GM21529 (cell line): Measurements from ENCODE around the gene CHD6.
A peak's percentile ranks its signal among the peaks of the same experiment; 100 is the strongest.

ENCODE experiments used
- ATAC-seq: cut with Tn5 transposase; IDR thresholded peaks from one replicate; pipeline ENCODE4 v1.9.1; 2021; ENCODE audit not compliant: unreplicated experiment

The CHD6 gene

GRCh38 chr20:41621971-41622370 is 3.8 kb upstream of the CHD6 start:
- ATAC-seq, result no peak

- no peak for ATAC-seq
Observed at GRCh38 chr20:41621421-41621820, 3.2 kb upstream of the CHD6 start.

- ATAC-seq, result no peak
Observed at GRCh38 chr20:41619360-41620100, 1.4 kb upstream of the CHD6 start.

GRCh38 chr20:41618807-41619311 is 682 bp upstream of the CHD6 start:
- no peak for ATAC-seq

- ATAC-seq, result peak; percentile 18
Observed at GRCh38 chr20:41617059-41617901, 897 bp downstream of the CHD6 start.

- no peak for ATAC-seq
Observed at GRCh38 chr20:41616228-41616627, 1.9 kb downstream of the CHD6 start.

GRCh38 chr20:41615676-41616075 is 2.5 kb downstream of the CHD6 start:
- no peak for ATAC-seq

GRCh38 chr20:41615110-41615509 is 3.1 kb downstream of the CHD6 start:
- ATAC-seq, result no peak

- no peak for ATAC-seq
Observed at GRCh38 chr20:41613321-41613720, 4.9 kb downstream of the CHD6 start.

- no peak for ATAC-seq
Observed at GRCh38 chr20:41609474-41609873, 8.7 kb downstream of the CHD6 start.

- ATAC-seq, result no peak
Observed at GRCh38 chr20:41608606-41609005, 9.6 kb downstream of the CHD6 start.

- ATAC-seq, result no peak
Observed at GRCh38 chr20:41607791-41608190, 10.4 kb downstream of the CHD6 start.

GRCh38 chr20:41604002-41604401 is 14.2 kb downstream of the CHD6 start:
- ATAC-seq, result no peak

- no peak for ATAC-seq
Observed at GRCh38 chr20:41601742-41602141, 16.4 kb downstream of the CHD6 start.

- no peak for ATAC-seq
Observed at GRCh38 chr20:41600926-41601631, 17.1 kb downstream of the CHD6 start.

GRCh38 chr20:41599699-41600104 is 18.5 kb downstream of the CHD6 start:
- ATAC-seq, result no peak

- ATAC-seq, result no peak
Observed at GRCh38 chr20:41598719-41599118, 19.5 kb downstream of the CHD6 start.

- ATAC-seq, result no peak
Observed at GRCh38 chr20:41594514-41595322, 23.5 kb downstream of the CHD6 start.

GRCh38 chr20:41592516-41593216 is 25.5 kb downstream of the CHD6 start:
- no peak for ATAC-seq

- ATAC-seq, result no peak
Observed at GRCh38 chr20:41587956-41588355, 30.2 kb downstream of the CHD6 start.
